Activated CD8-positive, alpha-beta T cell treated with anti-CD3 and anti-CD28 coated beads for 36 hours (primary cell): Measurements from ENCODE around the gene COPRS. TPM values are rescaled to one million over a fixed set of nuclear protein-coding genes. Genes with fewer than 3 reads are reported as not detected.

Source experiments
- ATAC-seq: fragments of 200-7000 bp; cut with Tn5 transposase; one replicate; pipeline ENCODE4 v1.10.0; 2021; ENCODE audit warnings: mild to moderate bottlenecking, moderate library complexity
- CTCF ChIA-PET: fragments of 350-600 bp; sonication (Branson Sonifier 250); formaldehyde crosslinking; loops from one replicate; lab custom pipeline; 2021; ENCODE audit warnings: antibody characterized with exemption; lab: Charles Lee
- POLR2A ChIA-PET: fragments of 350-600 bp; sonication (Branson Sonifier 250); formaldehyde crosslinking; loops from one replicate; lab custom pipeline; 2021; ENCODE audit warnings: antibody characterized with exemption; lab: Charles Lee
- DNase-seq: peaks from one replicate; pipeline ENCODE4 v3.0.0-alpha.2; 2020
- H3K27ac Mint-ChIP-seq: one replicate; pipeline ENCODE4 v1.8.0; 2021; ENCODE audit warnings: mild to moderate bottlenecking, mixed read lengths
- H3K27me3 Mint-ChIP-seq: one replicate; pipeline ENCODE4 v1.8.0; 2021; ENCODE audit warnings: mixed read lengths
- H3K36me3 Mint-ChIP-seq: one replicate; pipeline ENCODE4 v1.8.0; 2021; ENCODE audit warnings: low read depth, mixed read lengths
- H3K4me1 Mint-ChIP-seq: one replicate; pipeline ENCODE4 v1.8.0; 2021; ENCODE audit warnings: low read depth, mixed read lengths
- H3K4me3 Mint-ChIP-seq: one replicate; pipeline ENCODE4 v1.8.0; 2021; ENCODE audit warnings: mild to moderate bottlenecking, moderate library complexity, mixed read lengths
- H3K9me3 Mint-ChIP-seq: one replicate; pipeline ENCODE4 v1.8.0; 2021; ENCODE audit warnings: mixed read lengths
- CTCF ChIP-seq: fragments of 200-600 bp; IDR thresholded peaks from one replicate; pipeline ENCODE4 v1.8.0; 2022; ENCODE audit warnings: antibody characterized with exemption, mild to moderate bottlenecking
- intact Hi-C: fragments of 100-400 bp; cut with micrococcal nuclease; formaldehyde crosslinking; loops from one replicate; pipeline ENCODE4 v1.10.0; 2022
- total RNA-seq, 2 experiments: library from RNA; stranded (reverse); gene quantifications; one replicate each; pipeline ENCODE4 v1.2.3, GENCODE V29; 2021

COPRS gene
- total RNA-seq, 2 experiments from 2014 or later = 57.5 to 57.6 TPM

GRCh38 chr17:31808521-31809050, 50.5 kb downstream of the COPRS start:
- ATAC-seq = no peak
- ChIA-PET CTCF (no interaction called here), POLR2A (no interaction called here)
- TF ChIP-seq CTCF = no peak
- Mint-ChIP-seq H3K27me3 (peaks cover 4% of the 10 kb centered on the region), H3K9me3 (no peaks in the 10 kb centered on the region), H3K36me3 (no peaks in the 10 kb centered on the region), H3K4me3 (no peak overlapping the region), H3K4me1 (no peaks in the 10 kb centered on the region), H3K27ac (no peak overlapping the region)
- intact Hi-C loops = no loop called here
- DNase-seq = no peak

GRCh38 chr17:31807846-31808245, 51.2 kb downstream of the COPRS start:
- no peak overlapping the region for H3K27ac Mint-ChIP-seq
- no peaks in the 10 kb centered on the region for H3K36me3 Mint-ChIP-seq
- DNase-seq (no peak), ATAC-seq (no peak)
- intact Hi-C loops = no loop called here
- TF ChIP-seq CTCF = no peak
- H3K27me3 Mint-ChIP-seq = peaks cover 4% of the 10 kb centered on the region
- CTCF ChIA-PET = no interaction called here
- H3K4me1 Mint-ChIP-seq = no peaks in the 10 kb centered on the region
- no peaks in the 10 kb centered on the region for H3K9me3 Mint-ChIP-seq
- POLR2A ChIA-PET = interaction anchor here (1.0 kb wide), 1 partner anchor 32 kb away, joined by 3 read pairs; no protein-coding TSS in a partner anchor
- no peak overlapping the region for H3K4me3 Mint-ChIP-seq

- H3K4me1 Mint-ChIP-seq = no peaks in the 10 kb centered on the region
- ATAC-seq (no peak), DNase-seq (no peak)
- H3K4me3 Mint-ChIP-seq = no peak overlapping the region
- H3K27me3 Mint-ChIP-seq = peaks cover 6% of the 10 kb centered on the region
- TF ChIP-seq CTCF = no peak
- H3K9me3 Mint-ChIP-seq = no peaks in the 10 kb centered on the region
- no peak overlapping the region for H3K27ac Mint-ChIP-seq
- H3K36me3 Mint-ChIP-seq = no peaks in the 10 kb centered on the region
- CTCF ChIA-PET = no interaction called here
- POLR2A ChIA-PET = no interaction called here
- intact Hi-C loops = no loop called here
These were observed 52.1 kb downstream of the COPRS start for GRCh38 chr17:31806921-31807320.

GRCh38 chr17:31803494-31804213, 55.4 kb downstream of the COPRS start:
- CTCF ChIA-PET = no interaction called here
- no peak overlapping the region for H3K4me3 Mint-ChIP-seq

More at GRCh38 chr17:31803494-31804213, 55.4 kb downstream of the COPRS start:
- H3K27ac Mint-ChIP-seq = no peak overlapping the region
- TF ChIP-seq CTCF = no peak
- intact Hi-C loops = no loop called here
- no peaks in the 10 kb centered on the region for H3K9me3 Mint-ChIP-seq
- POLR2A ChIA-PET = interaction anchor here (0.6 kb wide), 1 partner anchor 567 kb away, joined by 3 read pairs; no protein-coding TSS in a partner anchor
- no peak for ATAC-seq
- DNase-seq = no peak
- H3K27me3 Mint-ChIP-seq = peaks cover 4% of the 10 kb centered on the region
- H3K36me3 Mint-ChIP-seq = no peaks in the 10 kb centered on the region
- no peaks in the 10 kb centered on the region for H3K4me1 Mint-ChIP-seq
